HG02798 (cell line): Measurements from ENCODE around the gene PTP4A2.
"Not testable (repeated sequence)": the region's sequence is repeated elsewhere in the genome, so short reads cannot be mapped to it uniquely, and the experiment has no call there.

ENCODE experiments used
- ATAC-seq: cut with Tn5 transposase; IDR thresholded peaks from one replicate; pipeline ENCODE4 v1.9.1; 2021; ENCODE audit warnings: mild to moderate bottlenecking; ENCODE audit not compliant: unreplicated experiment, poor library complexity

The PTP4A2 gene

DNA sequence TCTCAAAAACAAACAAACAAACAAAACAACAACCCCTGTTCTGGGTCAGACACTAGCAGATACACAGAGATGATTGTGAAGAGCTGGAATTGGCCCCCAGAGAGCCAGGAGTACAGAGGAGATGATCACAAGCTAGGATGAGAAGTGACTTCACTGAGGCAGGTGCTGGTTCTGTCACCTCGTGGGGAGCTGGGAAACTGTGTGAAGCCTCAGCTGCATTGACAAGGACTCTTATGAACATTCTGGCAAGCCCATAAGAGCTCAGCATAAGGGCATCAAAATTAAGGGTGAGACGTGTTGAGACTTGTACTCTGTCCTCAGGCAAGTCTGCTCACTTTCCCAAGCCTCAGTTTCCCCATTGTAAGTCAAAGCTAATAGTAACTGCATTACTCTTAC, 14.7 kb upstream of the PTP4A2 start:
- no peak for ATAC-seq

DNA sequence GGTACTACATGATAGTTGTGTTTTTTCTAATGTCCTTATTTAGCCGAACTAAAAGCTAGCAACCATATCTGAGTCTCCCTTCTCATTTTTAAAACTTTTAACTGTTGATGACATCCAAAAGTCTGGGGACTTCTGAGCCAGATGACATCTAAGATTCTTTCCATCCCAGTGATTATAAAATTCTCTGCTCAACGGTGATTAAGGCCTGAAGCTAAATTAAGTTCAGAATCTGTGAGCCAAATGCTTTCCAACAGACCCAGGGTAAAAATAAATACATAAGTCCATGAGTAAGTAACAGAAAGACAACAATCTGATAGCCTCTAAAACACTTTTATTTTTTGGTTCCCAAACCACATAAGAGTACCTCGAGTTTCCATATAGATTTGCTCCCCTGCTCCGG, 13.1 kb upstream of the PTP4A2 start:
- ATAC-seq = no peak

- ATAC-seq = no peak
Measured at GRCh38 chr1:31949862-31950261, 11.7 kb upstream of the PTP4A2 start.

GRCh38 chr1:31945677-31946076, 7.5 kb upstream of the PTP4A2 start:
- not testable (repeated sequence) for ATAC-seq

- peak; percentile 72 for ATAC-seq
Measured at GRCh38 chr1:31944205-31945089, 6.3 kb upstream of the PTP4A2 start.

DNA sequence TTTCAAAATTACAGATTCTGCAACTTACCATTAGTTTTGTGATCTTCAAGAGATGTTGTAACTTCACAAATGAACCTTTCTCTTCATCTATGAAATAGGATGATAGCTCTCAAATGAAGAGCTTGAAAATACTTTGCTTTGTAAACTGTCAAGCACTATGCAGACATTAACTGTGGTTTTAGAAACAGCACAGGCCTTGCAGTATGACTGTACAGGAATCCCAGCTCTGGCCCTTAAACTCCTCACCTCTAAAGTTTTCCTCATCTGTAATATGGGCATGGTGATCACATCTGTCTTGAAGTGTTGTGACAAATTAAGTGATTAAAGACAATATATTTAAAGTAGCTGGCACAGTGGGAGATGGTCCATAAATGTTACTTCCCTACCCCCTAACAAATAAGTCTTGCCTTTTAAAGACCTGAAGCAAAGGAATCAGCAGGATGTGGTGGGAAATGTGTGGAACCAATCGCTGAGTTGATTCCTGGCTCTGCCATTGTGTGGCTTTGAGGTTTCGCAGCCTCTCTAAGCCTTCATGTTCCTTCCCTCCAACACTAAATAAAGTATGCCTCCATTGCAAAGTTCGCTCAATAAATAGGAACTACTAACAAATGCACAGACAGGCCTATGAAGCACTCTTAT, 5.5 kb upstream of the PTP4A2 start:
- peak; percentile 2 for ATAC-seq

DNA sequence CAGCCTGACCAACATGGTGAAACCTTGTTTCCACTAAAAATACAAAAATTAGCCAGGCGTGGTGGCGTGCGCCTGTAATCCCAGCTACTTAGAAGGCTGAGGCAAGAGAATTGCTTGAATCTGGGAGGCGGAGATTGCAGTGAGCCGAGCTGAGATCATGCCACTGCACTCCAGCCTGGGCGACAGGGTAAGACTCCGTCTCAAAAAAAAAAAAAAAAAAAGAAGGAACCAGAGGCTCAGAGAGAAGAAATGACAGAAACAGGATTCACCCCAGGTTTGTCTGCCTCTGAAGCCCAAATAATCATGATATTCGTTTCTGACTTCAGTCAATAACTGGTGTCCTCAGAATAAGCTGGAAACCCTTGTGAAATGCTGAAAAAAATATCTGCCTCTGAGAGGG, 3.9 kb upstream of the PTP4A2 start:
- not testable (repeated sequence) for ATAC-seq

DNA sequence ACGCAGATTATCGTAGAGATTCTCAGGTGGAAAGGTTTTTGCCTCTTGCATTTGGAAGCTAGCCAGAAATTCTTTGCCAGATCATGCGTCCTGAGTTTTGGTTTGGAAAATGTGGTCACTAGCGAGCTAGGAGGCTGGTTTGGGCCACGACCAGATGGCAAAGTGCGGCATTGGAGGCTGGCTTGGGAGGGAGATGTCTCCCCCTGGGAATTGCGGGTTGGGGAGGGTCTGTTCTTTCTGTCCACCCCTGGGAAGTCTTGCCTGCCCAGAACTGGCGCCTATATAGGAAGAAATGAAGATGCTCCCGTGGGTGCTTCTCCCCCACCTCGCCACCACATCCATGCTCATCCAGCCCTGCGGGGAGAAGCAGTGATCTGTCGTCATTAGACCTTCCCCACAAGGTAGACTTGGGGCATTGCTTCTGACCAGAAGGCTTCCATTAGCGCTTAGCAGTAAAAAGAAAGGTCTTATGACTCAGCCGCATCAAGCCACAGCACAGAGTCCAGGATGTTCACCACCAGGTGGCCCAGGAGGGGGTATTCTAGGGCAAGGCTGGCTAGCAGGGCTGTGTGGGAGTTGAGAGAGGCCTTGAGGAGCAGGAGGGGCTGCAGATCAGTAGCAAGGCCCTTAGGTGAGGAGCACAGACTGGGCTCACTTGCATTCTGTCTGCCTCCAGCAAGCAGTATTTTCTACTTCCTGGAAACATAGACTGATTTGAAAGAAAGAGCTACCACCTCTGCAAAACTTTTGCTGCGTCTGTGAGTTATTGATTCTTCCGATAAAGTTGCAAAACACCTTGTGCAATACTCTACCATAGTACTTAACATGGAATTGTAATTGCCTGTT, 1.5 kb upstream of the PTP4A2 start:
- peak; percentile 25 for ATAC-seq

- ATAC-seq = peak; percentile 29
Measured at GRCh38 chr1:31937300-31938183, 626 bp downstream of the PTP4A2 start.

DNA sequence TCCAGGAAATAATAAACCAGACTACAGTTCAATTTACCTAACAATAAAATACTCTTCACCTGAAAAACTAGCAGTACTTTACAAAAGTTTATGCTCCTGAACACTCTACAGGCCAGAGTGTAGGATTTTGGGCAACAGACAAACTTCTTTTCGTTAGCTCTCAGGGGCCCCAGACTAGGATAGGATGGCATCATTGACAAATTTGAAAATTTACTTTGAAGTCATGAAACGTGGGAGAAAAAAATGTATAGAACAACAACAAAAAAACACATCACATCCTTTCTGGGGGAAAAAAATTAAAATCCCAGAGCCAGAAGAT, 1.2 kb downstream of the PTP4A2 start:
- no peak for ATAC-seq

DNA sequence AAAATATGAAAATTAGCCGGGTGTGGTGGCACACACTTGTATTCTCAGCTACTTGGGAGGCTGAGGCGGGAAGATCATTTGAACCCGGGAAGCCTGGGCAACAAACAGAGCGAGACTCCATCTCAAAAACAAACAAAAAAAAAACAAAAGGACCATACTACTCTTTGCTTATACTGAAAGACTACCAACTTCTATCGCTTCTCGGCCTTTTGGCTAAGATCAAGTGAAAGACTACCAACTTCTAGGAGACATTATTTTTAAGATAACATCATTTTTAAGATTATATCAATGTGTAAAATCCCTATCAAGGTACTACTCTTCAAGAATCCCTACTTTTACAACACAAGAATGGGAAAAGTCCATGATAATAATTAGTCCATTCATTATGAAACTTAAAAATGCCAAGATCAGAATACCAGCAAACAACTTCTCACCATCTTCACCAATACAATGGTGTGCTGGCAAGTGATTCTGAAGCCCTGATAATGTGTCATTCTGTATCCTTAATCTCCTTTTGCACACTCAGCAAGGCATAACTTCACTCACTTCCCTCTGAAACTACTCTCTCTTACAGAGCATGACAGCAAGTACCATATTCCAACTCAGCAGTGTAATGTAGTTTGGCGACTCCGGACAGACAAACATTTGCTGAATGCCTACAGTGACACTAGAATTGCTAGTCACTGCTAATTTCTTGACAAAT, 1.7 kb downstream of the PTP4A2 start:
- no peak for ATAC-seq

DNA sequence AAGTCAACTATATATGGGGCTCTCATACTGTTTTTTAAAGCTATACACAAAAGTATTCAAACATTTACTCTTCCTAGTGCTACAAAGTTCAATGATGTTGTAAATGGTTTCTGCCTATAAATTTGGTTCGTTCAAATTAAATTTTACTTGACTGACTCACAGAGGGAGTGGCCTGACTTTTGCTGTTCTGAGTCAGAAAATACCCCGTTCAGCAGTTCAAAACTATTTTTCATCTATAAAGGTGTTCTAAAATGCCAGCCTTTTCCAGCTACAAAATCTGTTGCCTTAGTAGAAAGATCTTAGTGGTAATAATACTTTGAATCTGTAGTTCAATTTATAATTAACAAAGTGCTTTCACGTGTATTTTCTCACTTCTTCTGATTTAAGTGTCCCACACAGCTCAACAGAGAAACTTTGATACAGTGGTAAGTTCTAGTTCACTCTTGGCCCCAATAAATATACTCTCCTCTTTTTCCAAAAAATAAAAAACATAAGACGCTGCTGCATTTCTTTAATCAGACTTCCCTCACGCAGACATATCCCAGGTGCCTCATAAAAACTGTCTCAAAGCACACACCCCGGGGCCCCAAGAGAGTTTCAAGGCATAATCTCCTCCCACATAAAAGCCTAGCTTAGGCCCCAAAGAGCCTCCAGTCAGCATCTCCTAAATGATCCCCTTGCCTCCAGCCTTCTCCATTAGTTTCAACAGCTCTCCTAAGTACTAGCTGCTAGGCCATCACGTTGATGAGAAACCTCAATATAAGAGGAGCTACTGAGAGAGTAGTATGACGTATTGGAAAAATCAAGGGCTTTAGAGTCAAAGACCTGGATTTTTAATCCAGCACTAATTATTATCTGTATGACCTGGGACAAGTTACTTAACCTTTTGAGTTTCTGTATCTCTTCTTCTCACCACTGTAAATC, 3.2 kb downstream of the PTP4A2 start:
- ATAC-seq = no peak

DNA sequence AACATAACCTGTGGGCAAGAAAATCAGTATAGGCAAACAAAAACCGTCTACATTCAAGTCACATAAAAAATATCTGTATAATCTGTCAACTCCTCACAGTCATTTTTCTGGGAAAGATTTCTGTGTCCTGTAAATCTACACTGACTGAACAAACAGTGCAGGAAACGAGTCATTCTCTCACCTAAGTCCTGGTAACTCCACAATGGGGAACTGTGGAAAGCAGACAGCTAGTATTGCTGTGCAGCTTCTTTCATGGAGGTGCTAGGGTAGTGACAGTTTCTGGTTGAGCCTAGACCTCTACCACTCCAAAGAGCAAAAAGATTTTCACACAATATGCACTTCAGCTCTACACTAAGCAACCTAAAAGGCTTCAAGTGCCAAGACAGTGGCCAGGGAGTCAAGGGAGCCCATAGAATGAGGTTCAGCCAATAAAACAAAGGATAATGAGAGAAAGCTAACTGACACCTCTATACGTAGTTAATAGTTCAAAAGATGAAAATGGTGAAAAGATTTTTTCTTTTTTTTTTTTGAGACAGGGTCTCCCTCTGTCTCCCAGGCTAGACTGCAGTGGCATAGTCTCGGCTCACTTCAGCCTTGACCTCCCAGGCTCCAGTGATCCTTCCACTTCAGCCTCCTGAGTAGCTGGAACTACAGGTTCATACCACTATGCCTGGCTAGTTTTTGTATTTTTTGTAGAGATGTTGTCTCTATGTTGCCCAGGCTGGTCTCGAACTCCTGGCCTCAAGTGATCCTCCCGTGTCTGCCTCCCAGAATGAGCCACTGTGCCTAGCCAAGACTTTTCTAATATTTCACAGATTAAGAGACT, 5.5 kb downstream of the PTP4A2 start:
- no peak for ATAC-seq

- ATAC-seq = no peak
Measured at GRCh38 chr1:31931593-31932225, 6.5 kb downstream of the PTP4A2 start.

- ATAC-seq = no peak
Measured at GRCh38 chr1:31930836-31931592, 7.2 kb downstream of the PTP4A2 start.

DNA sequence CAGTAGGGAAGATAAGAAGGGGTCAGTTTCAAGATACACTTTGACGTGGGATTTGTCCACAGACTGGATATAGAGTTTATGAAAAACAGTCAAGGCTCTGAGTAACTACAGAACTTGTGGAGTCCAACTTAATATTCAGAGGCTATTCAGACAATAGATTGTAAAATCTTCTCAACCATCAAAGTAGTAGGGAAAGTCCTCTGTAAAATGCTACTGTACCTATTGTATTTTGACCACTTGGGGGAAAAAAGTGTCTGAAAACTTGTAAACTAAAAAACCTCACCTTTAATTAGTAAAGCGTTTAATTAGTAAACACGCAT, 10.5 kb downstream of the PTP4A2 start:
- no peak for ATAC-seq
